Mesendoderm (in vitro differentiated cells): Measurements from ENCODE around the gene HOXA9.
A peak's percentile ranks its signal among the peaks of the same experiment; 100 is the strongest.

ENCODE experiments used
- DNase-seq: peaks from one replicate; pipeline ENCODE4 v3.0.0; 2013
- H2AK5ac ChIP-seq: 2 replicates; pipeline ENCODE4 v1.6.1; 2013; ENCODE audit warnings: low read length, inconsistent platforms
- H2BK120ac ChIP-seq: 2 replicates; pipeline ENCODE4 v1.6.1; 2013; ENCODE audit warnings: low read depth, mild to moderate bottlenecking, low read length, moderate library complexity, mixed read lengths
- H2BK15ac ChIP-seq: replicated peaks from 2 replicates; pipeline ENCODE4 v1.6.1; 2013; ENCODE audit warnings: low read depth, mild to moderate bottlenecking, moderate library complexity
- H2BK5ac ChIP-seq: 2 replicates; pipeline ENCODE4 v1.6.1; 2013; ENCODE audit warnings: low read length, inconsistent platforms
- H3K18ac ChIP-seq: 2 replicates; pipeline ENCODE4 v1.6.1; 2013; ENCODE audit warnings: mild to moderate bottlenecking, low read length, mixed read lengths
- H3K23ac ChIP-seq: one replicate; pipeline ENCODE4 v1.6.1; 2013; ENCODE audit warnings: low read length
- H3K27ac ChIP-seq: 2 replicates; pipeline ENCODE4 v1.5.1; 2013; ENCODE audit warnings: low read depth, mild to moderate bottlenecking, inconsistent platforms, low read length, moderate library complexity
- H3K27me3 ChIP-seq: 2 replicates; pipeline ENCODE4 v1.6.1; 2013; ENCODE audit warnings: low read length, control low read depth, mild to moderate bottlenecking, inconsistent platforms; ENCODE audit not compliant: insufficient read depth, poor library complexity
- H3K36me3 ChIP-seq: 2 replicates; pipeline ENCODE4 v1.6.1; 2013; ENCODE audit warnings: low read length, inconsistent platforms; ENCODE audit not compliant: control insufficient read depth, insufficient read depth
- H3K4ac ChIP-seq: one replicate; pipeline ENCODE4 v1.6.1; 2013; ENCODE audit warnings: low read depth, mild to moderate bottlenecking, low read length, moderate library complexity
- H3K4me1 ChIP-seq: 2 replicates; pipeline ENCODE4 v1.6.1; 2013; ENCODE audit warnings: low read depth, low read length, inconsistent platforms; ENCODE audit not compliant: control insufficient read depth
- H3K4me2 ChIP-seq: 2 replicates; pipeline ENCODE4 v1.6.1; 2013; ENCODE audit warnings: low read length
- H3K4me3 ChIP-seq: 2 replicates; pipeline ENCODE4 v1.5.1; 2013; ENCODE audit warnings: mild to moderate bottlenecking, low read length
- H3K56ac ChIP-seq: one replicate; pipeline ENCODE4 v1.6.1; 2013; ENCODE audit warnings: low read length
- H3K79me1 ChIP-seq: 2 replicates; pipeline ENCODE4 v1.6.1; 2013; ENCODE audit warnings: low read length, inconsistent platforms
- H3K79me2 ChIP-seq: 2 replicates; pipeline ENCODE4 v1.6.1; 2013; ENCODE audit warnings: mild to moderate bottlenecking, low read length; ENCODE audit not compliant: control insufficient read depth, insufficient read depth
- H3K9ac ChIP-seq: 2 replicates; pipeline ENCODE4 v1.6.1; 2013; ENCODE audit warnings: low read length, inconsistent platforms
- H4K5ac ChIP-seq: one replicate; pipeline ENCODE4 v1.6.1; 2013; ENCODE audit warnings: low read length
- H4K8ac ChIP-seq: one replicate; pipeline ENCODE4 v1.6.1; 2013; ENCODE audit warnings: low read depth, mild to moderate bottlenecking, control low read depth, low read length, moderate library complexity
- WGBS: extraction: QIAGEN DNeasy Blood & Tissue Kit; methylation state at CpG from one replicate; pipeline ENCODE4 v1.1.7; 2013; ENCODE audit warnings: low lambda C conversion rate, missing lambda C conversion rate; ENCODE audit not compliant: insufficient coverage; ENCODE audit errors: extremely low coverage; 5-methylcytosine and 5-hydroxymethylcytosine counted together

The HOXA9 gene

GRCh38 chr7:27202018-27202861 is 36.9 kb upstream of the HOXA9 start:
- Histone ChIP-seq H3K23ac (no peak overlapping the region), H4K5ac (no peak overlapping the region), H3K4me1 (peaks cover 3% of the 10 kb centered on the region), H3K27me3 (peaks cover 86% of the 10 kb centered on the region), H2AK5ac (no peak overlapping the region), H3K79me1 (no peaks in the 10 kb centered on the region), H3K4me2 (no peak overlapping the region), H2BK15ac (no peak overlapping the region), H3K79me2 (no peaks in the 10 kb centered on the region), H3K56ac (no peak overlapping the region), H3K36me3 (no peaks in the 10 kb centered on the region), H4K8ac (no peak overlapping the region), H3K4ac (no peak overlapping the region), H3K18ac (no peak overlapping the region), H2BK5ac (no peak overlapping the region), H3K27ac (no peak overlapping the region), H3K4me3 (no peak overlapping the region), H3K9ac (no peak overlapping the region), H2BK120ac (no peak overlapping the region)
- no peak for DNase-seq
- WGBS: no CpG with 5 or more reads among the region's 30 CpGs

GRCh38 chr7:27201580-27202017 is 36.3 kb upstream of the HOXA9 start:
- Histone ChIP-seq H3K4me3 (no peak overlapping the region), H4K8ac (no peak overlapping the region), H2AK5ac (no peak overlapping the region), H3K56ac (no peak overlapping the region), H2BK120ac (no peak overlapping the region), H2BK5ac (no peak overlapping the region), H3K36me3 (no peaks in the 10 kb centered on the region), H3K9ac (no peak overlapping the region), H4K5ac (no peak overlapping the region), H3K4me2 (no peak overlapping the region), H3K18ac (no peak overlapping the region), H3K23ac (no peak overlapping the region), H3K27ac (no peak overlapping the region), H3K27me3 (peaks cover 81% of the 10 kb centered on the region), H3K4ac (no peak overlapping the region), H2BK15ac (no peak overlapping the region), H3K79me2 (no peaks in the 10 kb centered on the region), H3K79me1 (no peaks in the 10 kb centered on the region), H3K4me1 (peaks cover 3% of the 10 kb centered on the region)
- no peak for DNase-seq
- WGBS: no CpG with 5 or more reads among the region's 4 CpGs

GRCh38 chr7:27200761-27201579 is 35.6 kb upstream of the HOXA9 start:
- Histone ChIP-seq H2BK5ac (no peak overlapping the region), H3K36me3 (no peaks in the 10 kb centered on the region), H2BK15ac (no peak overlapping the region), H3K9ac (peak overlapping the region; percentile 0), H3K4ac (no peak overlapping the region), H3K4me2 (no peak overlapping the region), H3K18ac (no peak overlapping the region), H3K79me2 (no peaks in the 10 kb centered on the region), H3K79me1 (no peaks in the 10 kb centered on the region), H3K4me1 (peaks cover 3% of the 10 kb centered on the region), H2BK120ac (no peak overlapping the region), H4K5ac (no peak overlapping the region), H3K56ac (no peak overlapping the region), H3K27ac (no peak overlapping the region), H3K23ac (no peak overlapping the region), H3K27me3 (peaks cover 76% of the 10 kb centered on the region), H4K8ac (no peak overlapping the region), H3K4me3 (no peak overlapping the region), H2AK5ac (no peak overlapping the region)
- DNase-seq: no peak
- no CpG with 5 or more reads among the region's 14 CpGs for WGBS

GRCh38 chr7:27199849-27200760 is 34.8 kb upstream of the HOXA9 start, which contains the start of gene HOXA13:
TSS of gene HOXA13 (minus strand) at chr7:27200091. CDS start at chr7:27200077, 14 bp downstream.
- DNase-seq: no peak
- no peak within 1 kb of the TSS for H2BK120ac ChIP-seq
- no peak within 1 kb of the TSS for H2BK5ac ChIP-seq
- H2BK15ac ChIP-seq: no peak within 1 kb of the TSS
- no peaks in the 10 kb centered on the region for H3K36me3 ChIP-seq
- no peak within 1 kb of the TSS for H3K4ac ChIP-seq
- WGBS: no CpG with 5 or more reads among the region's 99 CpGs
- peak within 1 kb of the TSS; percentile 67 for H3K4me2 ChIP-seq
- H4K5ac ChIP-seq: no peak within 1 kb of the TSS
- H4K8ac ChIP-seq: no peak within 1 kb of the TSS
- H3K4me3 ChIP-seq: no peak within 1 kb of the TSS
- H3K79me1 ChIP-seq: no peaks in the 10 kb centered on the region
- no peaks in the 10 kb centered on the region for H3K79me2 ChIP-seq
- peaks cover 69% of the 10 kb centered on the region for H3K27me3 ChIP-seq
- H3K27ac ChIP-seq: no peak within 1 kb of the TSS
- H2AK5ac ChIP-seq: no peak within 1 kb of the TSS
- H3K23ac ChIP-seq: no peak within 1 kb of the TSS
- no peak within 1 kb of the TSS for H3K18ac ChIP-seq
- peak within 1 kb of the TSS; percentile 13 for H3K9ac ChIP-seq
- peak within 1 kb of the TSS; percentile 56 for H3K56ac ChIP-seq
- peaks cover 3% of the 10 kb centered on the region for H3K4me1 ChIP-seq
